ENCODE results near the gene SPIN1. TPM values are rescaled to one million over a fixed set of nuclear protein-coding genes. Genes with fewer than 3 reads are reported as not detected.

Gene SPIN1
- total RNA-seq, 1 donor from 2014 or later, result 11.6 TPM

- Histone ChIP-seq H3K4me3 (no peak overlapping the region), H3K27ac (no peak overlapping the region), H3K36me3 (peaks cover 8 to 10% of the 10 kb centered on the region in 2 donors), H3K4me1 (no peaks in the 10 kb centered on the region), H3K9me3 (no peaks in the 10 kb centered on the region), H3K27me3 (no peaks in the 10 kb centered on the region)
- intact Hi-C loops (cut with DNase I), result no loop called here
- no peak for DNase-seq (ENCODE audit: low spot score in 2 of 2)
- TF ChIP-seq CTCF (IDR thresholded peaks at IDR 0.05), result no peak
These were observed 76.6 kb downstream of the SPIN1 start for GRCh38 chr9:88464851-88465250.

DNA sequence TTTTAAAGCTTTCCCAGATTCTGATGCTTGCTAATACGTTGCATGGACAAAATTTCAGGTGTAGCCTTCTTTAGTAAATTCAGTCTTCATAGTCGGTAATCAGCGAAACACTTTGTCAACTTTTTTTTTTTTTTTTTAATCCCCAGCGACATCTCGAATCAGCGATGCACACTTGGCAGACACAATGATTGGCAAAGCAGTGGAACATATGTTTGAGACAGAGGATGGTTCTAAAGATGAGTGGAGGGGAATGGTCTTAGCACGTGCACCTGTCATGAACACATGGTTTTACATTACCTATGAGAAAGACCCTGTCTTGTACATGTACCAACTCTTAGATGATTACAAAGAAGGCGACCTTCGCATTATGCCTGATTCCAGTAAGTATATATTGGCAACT, 80.0 kb downstream of the SPIN1 start:
- intact Hi-C loops (cut with DNase I), result no loop called here
- Histone ChIP-seq H3K36me3 (peaks cover 13 to 15% of the 10 kb centered on the region in 2 donors), H3K4me3 (no peak overlapping the region), H3K27ac (no peak overlapping the region), H3K27me3 (no peaks in the 10 kb centered on the region), H3K4me1 (no peaks in the 10 kb centered on the region), H3K9me3 (no peaks in the 10 kb centered on the region)
- DNase-seq (ENCODE audit: low spot score in 2 of 2), result no peak
- TF ChIP-seq CTCF (IDR thresholded peaks at IDR 0.05), result no peak

GRCh38 chr9:88476491-88477271, 88.4 kb downstream of the SPIN1 start:
- H3K36me3 ChIP-seq, result peaks cover 15 to 17% of the 10 kb centered on the region in 2 donors
- no peak for TF ChIP-seq CTCF (IDR thresholded peaks at IDR 0.05)
- no peak for DNase-seq (ENCODE audit: low spot score in 2 of 2)

GRCh38 chr9:88477300-88477751, 89.1 kb downstream of the SPIN1 start:
- no peaks in the 10 kb centered on the region for H3K9me3 ChIP-seq
- no peaks in the 10 kb centered on the region for H3K27me3 ChIP-seq
- intact Hi-C loops (cut with DNase I), result no loop called here
- H3K27ac ChIP-seq, result no peak overlapping the region
- H3K4me1 ChIP-seq, result no peaks in the 10 kb centered on the region
- no peak for DNase-seq (ENCODE audit: low spot score in 2 of 2)
- H3K36me3 ChIP-seq, result peaks cover 13 to 17% of the 10 kb centered on the region in 2 donors
- no peak for TF ChIP-seq CTCF (IDR thresholded peaks at IDR 0.05)
- no peak overlapping the region for H3K4me3 ChIP-seq

More at GRCh38 chr9:88476491-88477271, 88.4 kb downstream of the SPIN1 start:
- no peak overlapping the region for H3K27ac ChIP-seq
- H3K27me3 ChIP-seq, result no peaks in the 10 kb centered on the region
- no peak overlapping the region for H3K4me3 ChIP-seq
- no peaks in the 10 kb centered on the region for H3K4me1 ChIP-seq
- intact Hi-C loops (cut with DNase I), result no loop called here
- H3K9me3 ChIP-seq, result no peaks in the 10 kb centered on the region

DNA sequence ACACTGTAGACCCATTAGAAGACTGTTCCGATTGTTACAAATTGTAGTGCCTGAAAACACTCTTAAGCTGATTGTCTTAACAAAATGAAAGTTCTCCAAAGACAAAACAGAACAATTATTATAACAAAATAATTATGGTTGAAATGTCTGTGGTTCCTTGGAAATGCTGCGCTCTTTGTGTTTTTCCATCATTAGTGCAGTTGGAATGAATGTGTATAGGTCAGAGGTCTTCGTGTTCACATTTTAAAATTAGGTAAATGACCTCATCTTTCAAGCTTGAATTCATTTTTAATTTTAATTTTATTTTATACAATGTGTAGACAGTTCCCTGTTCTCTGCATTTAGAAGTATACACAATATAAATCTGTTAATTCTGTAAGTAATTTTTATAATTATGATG, 90.0 kb downstream of the SPIN1 start:
- Histone ChIP-seq H3K36me3 (peaks cover 6 to 18% of the 10 kb centered on the region in 2 donors), H3K27me3 (no peaks in the 10 kb centered on the region), H3K4me1 (no peaks in the 10 kb centered on the region), H3K27ac (no peak overlapping the region), H3K9me3 (no peaks in the 10 kb centered on the region), H3K4me3 (no peak overlapping the region)
- no peak for DNase-seq (ENCODE audit: low spot score in 2 of 2)
- intact Hi-C loops (cut with DNase I), result no loop called here
- TF ChIP-seq CTCF (IDR thresholded peaks at IDR 0.05), result no peak
